Astrocyte (in vitro differentiated cells and primary cell): ENCODE data around the gene TOX3. TPM values are rescaled to one million over a fixed set of nuclear protein-coding genes. Genes with fewer than 3 reads are reported as not detected.

Source experiments
- DNase-seq: peaks from one replicate; pipeline ENCODE4 v3.0.0-alpha.2; 2010; ENCODE audit warnings: low read depth
- FAIRE-seq: peaks from 2 replicates; lab custom pipeline; 2011; peaks lifted over from hg19 to GRCh38; lab: Jason Lieb, UNC
- H2AFZ ChIP-seq: 2 replicates; pipeline ENCODE4 v1.6.0; 2012; ENCODE audit warnings: low read depth, low read length, inconsistent platforms
- H3K27ac ChIP-seq: 2 replicates; pipeline ENCODE4 v1.5.1; 2011; ENCODE audit warnings: low read depth, low read length, inconsistent platforms
- H3K27me3 ChIP-seq: 2 replicates; pipeline ENCODE4 v1.6.0; 2011; ENCODE audit warnings: low read length, inconsistent platforms; ENCODE audit not compliant: insufficient read depth
- H3K36me3 ChIP-seq: 2 replicates; pipeline ENCODE4 v1.5.1; 2011; ENCODE audit warnings: low read length, inconsistent platforms; ENCODE audit not compliant: insufficient read depth
- H3K4me1 ChIP-seq: 2 replicates; pipeline ENCODE4 v1.5.1; 2011; ENCODE audit warnings: low read length, inconsistent platforms; ENCODE audit not compliant: insufficient read depth
- H3K4me2 ChIP-seq: 2 replicates; pipeline ENCODE4 v1.6.0; 2012; ENCODE audit warnings: low read length, inconsistent platforms
- H3K4me3 ChIP-seq: 2 replicates; pipeline ENCODE4 v1.5.1; 2011; ENCODE audit warnings: low read depth, mild to moderate bottlenecking, low read length, inconsistent platforms; ENCODE audit not compliant: insufficient read depth
- H3K79me2 ChIP-seq: 2 replicates; pipeline ENCODE4 v1.6.0; 2012; ENCODE audit warnings: mild to moderate bottlenecking, low read length, inconsistent platforms; ENCODE audit not compliant: insufficient read depth
- H3K9ac ChIP-seq: 2 replicates; pipeline ENCODE4 v1.6.0; 2012; ENCODE audit warnings: mild to moderate bottlenecking, low read length, inconsistent platforms
- H3K9me3 ChIP-seq: 2 replicates; pipeline ENCODE4 v1.5.1; 2012; ENCODE audit warnings: low read depth, mild to moderate bottlenecking, low read length, inconsistent platforms; ENCODE audit not compliant: insufficient read depth
- H4K20me1 ChIP-seq: 2 replicates; pipeline ENCODE4 v1.6.0; 2012; ENCODE audit warnings: low read length, inconsistent platforms; ENCODE audit not compliant: insufficient read depth
- H3K27ac Mint-ChIP-seq: one replicate; pipeline ENCODE4 v1.8.0; 2021; ENCODE audit warnings: mild to moderate bottlenecking, mixed read lengths; ENCODE audit not compliant: unreplicated experiment
- H3K27me3 Mint-ChIP-seq: one replicate; pipeline ENCODE4 v1.8.0; 2021; ENCODE audit warnings: low read depth, mixed read lengths; ENCODE audit not compliant: unreplicated experiment
- H3K36me3 Mint-ChIP-seq: one replicate; pipeline ENCODE4 v1.8.0; 2021; ENCODE audit warnings: low read depth, mixed read lengths; ENCODE audit not compliant: unreplicated experiment
- H3K4me1 Mint-ChIP-seq: one replicate; pipeline ENCODE4 v1.8.0; 2021; ENCODE audit warnings: low read depth, mixed read lengths; ENCODE audit not compliant: unreplicated experiment
- H3K4me3 Mint-ChIP-seq: one replicate; pipeline ENCODE4 v1.8.0; 2021; ENCODE audit warnings: mild to moderate bottlenecking, moderate library complexity, mixed read lengths; ENCODE audit not compliant: unreplicated experiment
- H3K9me3 Mint-ChIP-seq: one replicate; pipeline ENCODE4 v1.8.0; 2021; ENCODE audit warnings: mild to moderate bottlenecking, mixed read lengths; ENCODE audit not compliant: unreplicated experiment
- EZH2 ChIP-seq: IDR thresholded peaks from 2 replicates; pipeline ENCODE4 v1.6.1; 2012; ENCODE audit warnings: mild to moderate bottlenecking, low read length, inconsistent platforms; ENCODE audit not compliant: insufficient read depth
- total RNA-seq: library from RNA; stranded (reverse); gene quantifications from 2 replicates; pipeline ENCODE4 v1.2.1, GENCODE V29; 2021
- TF ChIP-seq, protein P1 (sequence below): IDR thresholded peaks from 2 replicates; pipeline ENCODE4 v1.5.1; 2011; ENCODE audit warnings: low read depth, mild to moderate bottlenecking, inconsistent platforms, low read length, moderate library complexity; ENCODE audit not compliant: insufficient read depth

Gene TOX3
- total RNA-seq, 1 donor from 2014 or later = 2.3 TPM

DNA sequence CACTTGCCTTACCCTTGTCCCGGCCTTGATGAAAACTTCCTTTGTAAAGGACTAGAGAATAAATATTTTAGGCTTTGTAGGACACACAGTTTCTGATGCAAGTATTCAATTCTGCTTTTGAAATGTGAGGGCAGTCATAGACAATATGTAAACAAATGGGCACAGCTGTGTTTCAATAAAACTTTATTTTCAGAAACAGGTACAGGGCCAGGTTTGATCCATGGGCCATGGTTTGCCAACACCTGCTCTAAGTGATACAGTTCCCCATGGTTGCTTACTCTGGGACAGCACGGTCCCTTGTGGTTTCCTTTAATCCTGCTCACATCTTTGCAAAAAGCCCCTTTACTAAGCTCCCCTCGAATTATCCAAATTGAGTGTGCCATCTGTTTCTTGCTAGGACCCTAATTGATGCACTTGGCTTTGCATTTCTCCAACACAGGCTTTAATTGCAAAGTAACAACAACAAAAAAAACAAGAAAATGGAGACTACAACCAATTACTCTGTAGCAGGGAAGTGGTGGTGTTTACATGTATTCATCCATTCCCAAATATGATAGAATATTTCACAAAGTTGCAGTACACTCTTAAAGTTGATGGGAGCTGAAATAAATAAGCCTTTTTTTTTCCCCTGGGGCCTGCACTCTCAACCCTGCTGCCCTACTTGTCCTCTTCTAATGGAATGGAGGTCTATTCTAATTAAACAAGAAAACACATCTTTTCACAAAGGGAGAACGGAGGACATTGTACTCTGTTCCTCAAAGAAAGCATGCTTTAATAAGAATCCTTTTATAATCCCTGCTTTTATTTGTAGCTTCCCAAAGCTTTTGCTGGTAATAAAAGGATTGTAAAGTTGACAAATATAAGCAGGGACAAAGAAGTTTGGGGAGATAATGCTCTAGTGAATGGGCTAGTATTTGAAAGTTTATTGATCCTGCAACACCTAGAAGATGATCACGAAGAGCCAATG, 37.7 kb upstream of the TOX3 start:
- H2AFZ ChIP-seq = no peak overlapping the region
- DNase-seq (no peak), FAIRE-seq (no peak)
- H3K4me3 Mint-ChIP-seq = no peak overlapping the region
- no peaks in the 10 kb centered on the region for H3K4me1 Mint-ChIP-seq
- no peaks in the 10 kb centered on the region for H3K27me3 ChIP-seq
- no peaks in the 10 kb centered on the region for H3K9me3 Mint-ChIP-seq
- H3K36me3 Mint-ChIP-seq = no peaks in the 10 kb centered on the region
- no peaks in the 10 kb centered on the region for H3K9me3 ChIP-seq
- H3K27me3 Mint-ChIP-seq = no peaks in the 10 kb centered on the region
- H3K4me2 ChIP-seq = no peak overlapping the region
- H3K9ac ChIP-seq = no peak overlapping the region
- H4K20me1 ChIP-seq = no peaks in the 10 kb centered on the region
- H3K4me3 ChIP-seq = no peak overlapping the region
- no peaks in the 10 kb centered on the region for H3K79me2 ChIP-seq
- TF ChIP-seq, protein P1, sequence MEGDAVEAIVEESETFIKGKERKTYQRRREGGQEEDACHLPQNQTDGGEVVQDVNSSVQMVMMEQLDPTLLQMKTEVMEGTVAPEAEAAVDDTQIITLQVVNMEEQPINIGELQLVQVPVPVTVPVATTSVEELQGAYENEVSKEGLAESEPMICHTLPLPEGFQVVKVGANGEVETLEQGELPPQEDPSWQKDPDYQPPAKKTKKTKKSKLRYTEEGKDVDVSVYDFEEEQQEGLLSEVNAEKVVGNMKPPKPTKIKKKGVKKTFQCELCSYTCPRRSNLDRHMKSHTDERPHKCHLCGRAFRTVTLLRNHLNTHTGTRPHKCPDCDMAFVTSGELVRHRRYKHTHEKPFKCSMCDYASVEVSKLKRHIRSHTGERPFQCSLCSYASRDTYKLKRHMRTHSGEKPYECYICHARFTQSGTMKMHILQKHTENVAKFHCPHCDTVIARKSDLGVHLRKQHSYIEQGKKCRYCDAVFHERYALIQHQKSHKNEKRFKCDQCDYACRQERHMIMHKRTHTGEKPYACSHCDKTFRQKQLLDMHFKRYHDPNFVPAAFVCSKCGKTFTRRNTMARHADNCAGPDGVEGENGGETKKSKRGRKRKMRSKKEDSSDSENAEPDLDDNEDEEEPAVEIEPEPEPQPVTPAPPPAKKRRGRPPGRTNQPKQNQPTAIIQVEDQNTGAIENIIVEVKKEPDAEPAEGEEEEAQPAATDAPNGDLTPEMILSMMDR = no peak
- TF ChIP-seq EZH2 = no peak
- H3K27ac ChIP-seq = no peak overlapping the region
- H3K4me1 ChIP-seq = no peaks in the 10 kb centered on the region
- no peak overlapping the region for H3K27ac Mint-ChIP-seq
- H3K36me3 ChIP-seq = no peaks in the 10 kb centered on the region

DNA sequence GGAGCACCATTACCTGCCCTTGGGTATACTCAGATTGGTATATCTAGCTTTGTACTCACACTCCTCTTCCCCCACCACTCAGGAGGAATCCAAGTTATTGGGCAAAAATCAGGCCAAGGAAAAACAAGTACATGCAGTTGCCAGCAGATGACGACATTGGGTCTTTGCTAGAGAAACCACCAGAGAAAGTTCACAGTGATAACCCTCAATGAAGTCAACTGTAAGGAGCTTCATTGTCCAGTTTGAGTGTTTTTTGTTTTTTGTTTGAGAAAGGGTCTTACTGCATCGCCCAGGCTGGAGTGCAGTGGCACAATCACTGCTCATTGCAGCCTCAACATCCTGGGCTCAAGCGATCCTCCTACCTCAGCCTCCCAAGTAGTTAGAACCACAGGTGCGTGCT, 34.6 kb upstream of the TOX3 start:
- Histone ChIP-seq H3K27me3 (no peaks in the 10 kb centered on the region), H4K20me1 (no peaks in the 10 kb centered on the region), H3K4me3 (no peak overlapping the region), H3K79me2 (no peaks in the 10 kb centered on the region), H3K27ac (no peak overlapping the region), H3K4me1 (no peaks in the 10 kb centered on the region), H3K9ac (no peak overlapping the region), H3K4me2 (no peak overlapping the region), H3K36me3 (no peaks in the 10 kb centered on the region), H2AFZ (no peak overlapping the region), H3K9me3 (no peaks in the 10 kb centered on the region)
- Mint-ChIP-seq H3K9me3 (no peaks in the 10 kb centered on the region), H3K4me3 (no peak overlapping the region), H3K27me3 (peaks cover 4% of the 10 kb centered on the region), H3K4me1 (no peaks in the 10 kb centered on the region), H3K27ac (no peak overlapping the region), H3K36me3 (no peaks in the 10 kb centered on the region)
- TF ChIP-seq, protein P1 = no peak
- no peak for TF ChIP-seq EZH2
- FAIRE-seq (no peak), DNase-seq (no peak)

DNA sequence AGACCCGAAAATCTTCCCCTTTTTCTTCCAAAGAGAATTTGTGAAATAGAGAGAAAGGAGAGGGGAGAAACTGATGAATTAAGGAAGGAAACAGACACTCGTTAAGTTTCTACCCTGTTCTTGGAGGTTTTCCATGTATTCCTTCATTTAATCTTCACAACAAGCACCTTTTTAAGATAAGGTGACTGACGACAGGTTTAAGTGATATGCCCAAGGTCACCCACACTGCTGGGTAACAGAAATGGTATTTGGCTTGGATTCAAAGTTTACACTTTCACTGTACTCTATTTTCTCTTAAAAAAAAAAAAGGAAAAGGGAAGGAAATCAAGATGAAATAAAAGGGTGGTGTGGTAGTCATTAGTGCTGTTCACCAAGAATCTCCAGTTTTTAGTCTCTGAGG, 33.5 kb upstream of the TOX3 start:
- H3K4me1 ChIP-seq = no peaks in the 10 kb centered on the region
- H3K4me2 ChIP-seq = no peak overlapping the region
- H3K4me1 Mint-ChIP-seq = no peaks in the 10 kb centered on the region
- no peaks in the 10 kb centered on the region for H3K9me3 ChIP-seq
- peaks cover 7% of the 10 kb centered on the region for H3K27me3 Mint-ChIP-seq
- no peaks in the 10 kb centered on the region for H3K36me3 ChIP-seq
- no peaks in the 10 kb centered on the region for H3K27me3 ChIP-seq
- no peak overlapping the region for H2AFZ ChIP-seq
- H3K36me3 Mint-ChIP-seq = no peaks in the 10 kb centered on the region
- no peak overlapping the region for H3K4me3 ChIP-seq
- H3K4me3 Mint-ChIP-seq = no peak overlapping the region
- DNase-seq (no peak), FAIRE-seq (no peak)
- H3K27ac Mint-ChIP-seq = no peak overlapping the region
- TF ChIP-seq, protein P1 = no peak
- TF ChIP-seq EZH2 = no peak
- no peaks in the 10 kb centered on the region for H3K9me3 Mint-ChIP-seq
- H3K27ac ChIP-seq = no peak overlapping the region
- H3K79me2 ChIP-seq = no peaks in the 10 kb centered on the region
- no peaks in the 10 kb centered on the region for H4K20me1 ChIP-seq
- H3K9ac ChIP-seq = no peak overlapping the region
